COLO668 (cell line): ENCODE measurements around the gene ANO10.
"Not testable (repeated sequence)": the region's sequence is repeated elsewhere in the genome, so short reads cannot be mapped to it uniquely, and the experiment has no call there.

Source experiments
- DNase-seq: peaks from one replicate; lab custom pipeline; 2025; ENCODE audit not compliant: unreplicated experiment; lab: John Stamatoyannopoulos, UW

ANO10 gene

DNA sequence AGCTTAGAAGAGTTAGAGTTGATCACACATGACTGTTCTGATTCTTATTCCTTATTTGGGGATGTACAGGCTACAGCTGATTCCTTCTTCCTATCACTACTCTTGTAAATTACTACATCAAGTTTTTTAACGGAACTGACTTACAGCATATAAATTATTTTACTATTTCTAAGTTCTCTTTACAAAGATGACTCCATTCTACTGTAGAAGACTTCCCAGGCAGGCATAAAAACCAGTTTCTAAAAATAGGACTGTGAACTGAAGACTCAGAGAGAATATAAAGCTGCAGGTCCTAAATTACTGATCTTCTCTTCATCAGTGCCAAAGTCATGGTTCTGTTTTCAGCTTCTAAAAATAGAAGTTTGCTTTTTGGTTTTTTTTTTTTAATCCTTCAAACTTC, 38.9 kb downstream of the ANO10 start:
- DNase-seq, result no peak

DNA sequence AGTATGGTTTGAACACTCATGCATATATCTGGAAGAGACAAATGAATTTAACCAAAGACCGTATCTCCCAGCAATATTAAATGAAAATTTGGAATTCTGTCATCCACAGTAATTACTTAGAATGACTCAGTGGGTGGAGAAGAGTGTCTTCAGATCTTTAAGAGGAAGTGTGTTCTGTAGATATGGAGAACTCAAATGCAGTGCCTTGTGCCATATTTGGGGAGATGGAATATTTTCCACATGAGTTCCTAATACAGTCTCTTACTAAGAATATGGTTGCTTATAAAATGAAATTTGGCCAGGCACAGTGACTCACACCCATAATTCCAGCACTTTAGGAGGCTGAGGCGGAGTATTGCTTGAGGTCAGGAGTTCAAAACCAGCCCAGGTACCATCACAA, 40.5 kb downstream of the ANO10 start:
- no peak for DNase-seq

DNA sequence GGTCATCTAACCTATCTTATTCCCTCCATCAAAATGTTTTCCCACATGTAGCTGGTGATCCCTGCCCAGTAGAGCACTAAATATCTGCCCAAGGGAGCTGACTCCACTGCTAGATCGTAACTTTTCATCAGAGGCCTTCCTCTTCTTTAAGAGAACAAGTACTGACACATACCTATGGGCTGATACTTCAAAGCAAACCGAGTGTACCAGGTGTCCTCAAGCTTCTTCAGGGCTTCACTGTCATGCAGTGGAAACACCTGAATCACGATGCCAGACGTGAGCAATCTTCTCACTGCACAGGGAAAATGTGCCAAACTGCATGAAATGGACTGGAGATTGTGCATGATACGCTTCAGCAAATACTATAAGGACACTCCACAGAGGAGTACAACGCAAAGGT, 41.6 kb downstream of the ANO10 start:
- no peak for DNase-seq

DNA sequence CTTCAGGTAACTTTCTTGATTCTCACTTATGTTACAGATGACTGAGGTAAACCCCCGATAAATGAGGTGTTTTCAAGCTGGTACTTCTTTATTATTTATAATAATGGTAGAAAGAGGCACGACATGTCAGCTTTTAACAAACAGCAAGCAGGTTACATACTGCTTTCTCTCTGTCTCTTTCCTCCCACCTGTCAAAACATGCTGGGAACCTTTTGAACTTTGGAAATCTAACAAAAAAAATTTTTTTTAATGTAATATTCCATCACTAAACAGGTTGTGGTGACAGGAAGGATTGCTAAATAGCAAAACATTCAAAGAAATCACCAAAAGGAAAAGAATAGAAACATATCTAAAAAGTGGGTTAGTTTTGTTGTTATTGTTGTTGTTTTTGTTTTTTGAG, 48.2 kb downstream of the ANO10 start:
- DNase-seq, result no peak

DNA sequence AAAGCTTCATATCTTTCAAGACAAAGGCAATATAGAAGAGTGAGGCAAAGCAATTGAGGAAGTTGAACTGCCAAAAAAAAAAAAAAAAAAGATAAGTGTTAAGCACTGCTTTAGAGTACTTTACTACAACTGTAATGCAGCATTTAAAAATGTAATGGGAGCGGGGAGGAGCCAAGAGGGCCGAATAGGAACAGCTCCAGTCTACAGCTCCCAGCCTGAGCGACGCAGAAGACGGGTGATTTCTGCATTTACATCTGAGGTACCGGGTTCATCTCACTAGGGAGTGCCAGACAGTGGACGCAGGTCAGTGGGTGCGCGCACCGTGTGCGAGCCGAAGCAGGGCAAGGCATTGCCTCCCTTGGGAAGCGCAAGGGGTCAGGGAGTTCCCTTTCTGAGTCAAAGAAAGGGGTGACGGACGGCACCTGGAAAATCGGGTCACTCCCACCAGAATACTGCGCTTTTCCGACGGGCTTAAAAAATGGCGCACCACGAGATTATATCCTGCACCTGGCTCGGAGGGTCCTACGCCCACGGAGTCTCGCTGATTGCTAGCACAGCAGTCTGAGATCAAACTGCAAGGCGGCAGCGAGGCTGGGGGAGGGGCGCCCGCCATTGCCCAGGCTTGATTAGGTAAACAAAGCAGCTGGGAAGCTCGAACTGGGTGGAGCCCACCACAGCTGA, 56.0 kb downstream of the ANO10 start:
- not testable (repeated sequence) for DNase-seq

DNA sequence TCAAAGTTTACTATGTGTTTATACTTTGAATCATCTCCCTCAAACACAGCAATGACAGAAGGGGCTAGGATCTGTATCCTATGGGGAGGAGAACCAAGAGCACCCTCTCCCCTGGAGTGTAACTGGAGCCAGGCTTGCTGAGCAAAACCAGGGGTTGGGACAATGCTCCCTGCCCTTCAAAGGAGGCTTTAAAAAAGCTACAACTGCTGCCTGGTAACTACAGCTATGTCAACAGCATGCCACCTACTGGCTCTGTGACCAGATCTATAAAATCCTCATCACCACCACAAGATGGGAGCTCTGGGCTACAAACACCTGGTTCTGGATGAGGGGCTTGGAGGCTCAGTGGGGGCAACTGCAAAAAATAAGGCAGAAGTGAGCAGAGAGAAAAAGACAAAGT, 61.9 kb downstream of the ANO10 start:
- no peak for DNase-seq

DNA sequence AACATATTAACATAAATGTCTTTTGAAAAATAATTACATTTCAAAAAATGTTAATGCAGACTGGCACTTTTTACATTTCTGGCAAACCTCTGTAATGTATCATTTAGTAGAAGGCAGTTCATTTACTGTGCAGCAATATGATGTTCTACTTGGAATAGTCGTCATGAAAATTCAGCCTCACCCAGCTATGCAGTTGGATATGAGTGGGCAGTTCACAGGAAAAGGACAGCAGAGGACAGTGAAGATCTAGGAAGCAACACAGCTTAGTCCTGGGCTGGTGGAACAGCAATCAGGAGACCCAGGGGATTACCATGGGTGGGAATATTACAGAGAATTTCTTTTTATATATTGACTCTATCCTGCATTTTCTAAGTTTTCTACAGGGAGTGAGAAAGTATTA, 63.6 kb downstream of the ANO10 start:
- no peak for DNase-seq

DNA sequence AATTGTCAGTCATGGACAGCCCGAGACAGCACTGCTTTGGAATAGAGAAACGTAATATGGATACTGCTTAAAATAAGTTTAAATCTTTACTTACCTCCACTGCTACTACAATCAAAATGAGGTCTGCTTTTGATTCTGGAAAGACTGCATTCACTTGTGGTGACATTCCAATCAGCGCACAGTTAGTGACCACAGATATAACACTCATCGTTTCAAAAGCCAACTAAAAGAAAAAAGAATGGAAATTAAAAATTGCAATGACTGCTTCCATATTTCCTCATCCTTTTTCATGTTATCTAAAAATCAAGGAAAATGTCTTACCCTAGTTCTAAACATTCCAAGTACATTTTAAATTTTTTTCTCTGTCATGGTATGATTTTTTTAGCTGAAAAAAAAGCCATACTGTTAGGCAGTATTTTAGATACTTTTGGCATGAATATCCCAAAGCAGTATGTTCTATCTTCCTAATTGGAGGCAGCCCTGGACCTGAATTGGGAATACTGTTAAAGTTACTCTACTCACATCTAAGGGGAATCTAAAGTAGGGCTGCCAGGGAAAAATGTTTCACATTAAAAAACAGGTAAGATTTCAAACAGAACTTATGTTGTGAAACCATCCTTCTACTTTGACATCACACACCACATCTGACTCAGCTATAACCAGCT, 72.1 kb downstream of the ANO10 start:
- no peak for DNase-seq

DNA sequence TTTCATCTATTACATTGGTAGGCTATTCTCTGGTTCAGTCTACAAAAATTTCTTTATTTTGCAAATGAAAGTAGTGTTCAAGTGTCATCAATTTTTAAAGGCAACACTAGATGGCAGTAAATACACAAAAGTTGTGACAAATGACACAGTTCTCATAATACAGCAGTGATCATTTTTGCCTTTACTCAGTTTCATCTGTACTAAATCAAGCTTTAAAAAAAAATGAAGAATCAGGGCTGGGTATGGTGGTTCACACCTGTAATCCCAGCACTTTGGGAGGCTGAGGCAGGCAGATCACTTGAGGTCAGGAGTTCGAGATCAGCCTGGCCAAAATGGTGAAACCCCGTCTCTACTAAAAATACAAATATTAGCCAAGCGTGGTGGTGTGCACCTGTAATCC, 77.5 kb downstream of the ANO10 start:
- DNase-seq, result not testable (repeated sequence)

DNA sequence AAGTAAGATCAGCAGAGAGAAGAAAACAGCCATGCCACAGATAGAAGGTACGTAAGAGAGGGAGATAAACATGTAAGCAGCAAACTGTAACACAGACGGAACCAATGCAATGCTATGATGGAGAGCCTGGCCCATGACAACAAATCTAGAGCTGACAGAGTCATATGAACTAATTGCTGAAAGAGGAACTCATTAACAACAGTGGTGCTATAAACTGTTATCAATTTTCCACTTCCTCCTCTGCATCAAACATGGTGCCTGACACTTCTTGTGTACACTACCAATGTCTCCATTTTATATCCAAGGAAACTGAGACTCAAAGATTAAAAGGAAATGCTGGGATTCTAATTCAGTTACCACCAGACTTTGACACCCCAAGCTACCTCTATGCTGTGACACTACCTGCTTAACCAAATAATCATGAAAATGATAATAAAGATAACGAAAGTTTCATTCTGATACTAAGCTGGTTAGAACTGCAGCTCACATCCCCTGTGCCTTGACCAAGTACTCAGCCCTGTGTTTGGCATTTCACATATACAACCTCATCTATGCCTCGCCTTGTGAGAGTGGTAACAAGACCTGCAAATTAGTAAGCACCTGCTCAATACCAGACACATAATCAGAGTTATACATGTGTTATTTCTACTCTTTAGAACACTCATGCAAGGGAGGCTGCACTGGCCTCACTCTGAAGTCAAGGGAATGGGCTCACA, 79.3 kb downstream of the ANO10 start:
- DNase-seq, result no peak

DNA sequence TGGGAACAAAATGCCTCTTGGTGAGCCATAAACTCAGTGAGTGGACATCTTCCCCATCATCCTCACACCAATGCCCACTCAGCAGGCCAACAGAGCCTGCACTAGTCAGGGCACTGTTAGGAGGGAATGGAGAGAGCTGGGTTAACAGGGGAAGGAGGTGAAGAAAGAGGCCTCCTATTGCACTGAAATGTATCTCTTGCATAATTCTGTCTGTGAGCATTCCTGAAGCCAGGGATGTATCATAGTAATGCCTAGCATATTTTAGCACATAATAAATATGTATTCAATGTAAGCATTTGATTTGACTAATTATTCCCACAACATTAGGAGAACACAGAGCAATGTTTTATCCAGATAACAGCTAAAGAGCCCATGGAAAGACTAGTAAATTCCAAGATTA, 81.2 kb downstream of the ANO10 start:
- no peak for DNase-seq

DNA sequence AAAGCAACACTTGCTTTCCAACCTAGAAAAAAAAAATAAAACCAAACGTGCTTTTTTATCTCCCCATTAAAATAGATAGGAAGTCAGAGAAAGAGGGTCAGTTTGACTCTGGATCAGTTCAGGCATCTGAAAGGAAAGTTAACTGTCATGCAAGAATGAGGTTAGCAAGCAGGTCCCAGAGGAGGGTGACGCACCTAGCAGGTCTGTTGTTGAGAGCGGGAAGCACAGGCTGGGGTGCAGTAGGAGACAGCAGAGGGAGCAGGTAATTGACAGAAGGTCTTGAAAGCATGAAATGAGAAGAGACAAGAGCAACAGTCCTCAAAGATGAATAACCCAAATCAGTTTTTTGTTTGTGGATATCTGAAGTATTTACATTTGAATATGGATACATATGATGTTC, 82.5 kb downstream of the ANO10 start:
- no peak for DNase-seq

DNA sequence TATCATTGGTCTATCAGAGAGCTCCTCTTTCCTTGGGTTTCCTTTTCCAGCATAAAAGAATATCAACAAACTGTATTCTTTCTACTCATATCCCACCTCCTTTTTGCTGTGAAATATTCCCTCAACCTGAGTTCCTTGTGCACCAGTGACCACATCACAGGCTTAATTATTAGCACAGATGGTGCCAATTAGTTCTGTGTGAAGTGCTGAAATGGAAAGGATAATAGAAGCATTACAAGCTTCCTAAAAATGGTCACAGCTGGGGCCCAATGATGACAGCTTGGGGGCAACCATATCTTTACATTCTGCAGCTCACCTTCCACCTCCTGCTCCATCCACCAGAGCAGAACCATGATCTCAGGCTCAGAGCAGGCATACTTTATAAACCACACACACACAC, 84.6 kb downstream of the ANO10 start:
- DNase-seq, result no peak

DNA sequence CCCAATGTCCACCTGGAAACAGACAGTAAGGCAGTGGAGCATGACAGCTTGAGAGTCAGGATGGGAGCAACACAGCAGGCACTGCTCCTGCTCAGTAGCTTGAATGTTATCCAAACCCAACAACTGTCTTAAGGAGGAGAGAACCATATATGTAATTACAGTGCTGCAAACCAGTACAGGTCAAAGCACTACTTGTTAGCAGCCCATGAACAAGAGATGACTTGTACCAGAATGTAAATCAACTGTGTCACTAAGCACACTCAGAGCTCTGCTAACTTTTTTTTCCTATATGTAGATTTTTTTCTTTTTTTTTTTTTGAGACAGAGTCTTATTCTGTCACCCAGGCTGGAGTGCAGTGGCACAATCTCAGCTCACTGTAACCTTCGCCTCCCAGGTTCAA, 87.1 kb downstream of the ANO10 start:
- DNase-seq, result no peak

DNA sequence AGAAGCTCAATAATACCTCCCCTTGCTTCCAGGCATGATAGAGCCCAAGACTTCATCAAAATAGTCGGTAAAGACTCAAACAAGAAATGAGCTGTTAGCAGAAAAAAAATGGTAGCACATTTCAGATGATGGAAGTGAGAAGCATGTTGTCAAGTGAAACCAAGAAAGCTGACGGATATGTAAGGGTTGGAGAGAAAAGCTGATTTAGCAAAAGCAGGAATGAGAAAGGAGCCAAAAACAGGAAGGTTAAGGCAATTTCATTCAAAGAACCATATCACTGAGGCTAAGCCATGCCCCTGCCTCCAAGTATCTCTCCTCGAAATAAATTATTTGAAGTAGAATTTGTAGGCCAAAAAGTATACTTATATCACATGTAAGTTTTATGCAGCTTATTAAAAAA, 88.8 kb downstream of the ANO10 start:
- DNase-seq, result no peak

DNA sequence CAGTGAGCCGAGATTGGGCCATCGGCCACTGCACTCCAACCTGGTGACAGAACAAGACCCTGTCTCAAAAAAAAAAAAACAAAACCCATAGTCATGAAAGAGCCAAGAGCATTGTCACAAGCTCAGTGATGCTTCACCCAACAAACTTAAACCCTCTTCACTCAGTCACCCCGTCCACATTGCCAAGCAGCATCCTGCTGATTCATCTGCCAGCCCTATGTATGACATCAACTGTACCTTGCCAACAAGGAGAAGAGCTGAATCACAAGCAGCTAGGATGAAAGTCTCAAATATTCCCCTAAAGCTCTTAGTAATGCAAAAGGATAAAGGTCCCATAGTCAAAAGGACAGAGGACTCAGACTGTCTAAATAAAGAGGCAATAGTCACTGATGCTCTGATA, 90.0 kb downstream of the ANO10 start:
- DNase-seq, result no peak

DNA sequence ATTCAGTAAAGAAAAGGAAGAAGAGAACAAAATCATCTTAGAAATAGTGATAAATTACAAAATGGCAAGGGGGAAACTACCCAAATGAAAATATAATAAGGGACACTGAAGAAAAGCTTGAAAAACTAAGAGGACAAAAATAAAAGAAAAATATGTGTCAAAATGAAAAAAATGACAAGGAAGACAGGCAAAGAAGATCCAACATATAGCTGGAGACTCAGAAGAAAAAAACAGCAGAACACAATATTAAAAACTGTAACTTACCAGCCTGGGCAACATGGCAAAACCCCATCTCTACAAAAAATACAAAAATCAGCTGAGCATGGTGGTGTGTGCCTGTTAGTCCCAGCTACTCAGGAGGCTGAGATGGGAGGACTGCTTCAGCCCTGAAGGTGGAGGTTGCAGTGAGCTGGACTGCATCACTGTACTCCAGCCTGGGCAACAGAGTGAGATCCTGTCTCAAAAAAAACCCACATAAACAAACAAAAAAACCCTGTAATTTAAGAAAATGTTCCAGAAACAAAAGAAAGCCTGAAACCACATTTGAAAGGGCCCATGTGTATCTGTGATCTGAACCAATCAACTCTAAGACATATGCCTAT, 93.2 kb downstream of the ANO10 start:
- DNase-seq, result no peak

DNA sequence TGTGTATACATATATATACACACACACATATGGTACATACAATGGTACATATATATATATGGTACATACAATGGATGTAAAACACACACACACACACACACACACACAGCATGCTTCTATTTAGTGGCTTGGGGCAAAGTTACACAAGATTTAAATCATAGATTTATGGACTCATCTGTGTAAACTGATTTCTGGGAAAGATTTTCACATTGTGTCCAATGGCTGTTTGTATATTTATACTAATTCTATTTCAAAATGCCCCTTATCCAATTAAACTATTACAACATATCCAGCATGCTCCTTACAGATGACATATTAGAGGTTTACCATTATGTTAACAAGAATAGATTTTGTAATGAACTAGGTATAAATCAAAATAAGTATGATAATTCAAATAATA, 94.9 kb downstream of the ANO10 start:
- no peak for DNase-seq

DNA sequence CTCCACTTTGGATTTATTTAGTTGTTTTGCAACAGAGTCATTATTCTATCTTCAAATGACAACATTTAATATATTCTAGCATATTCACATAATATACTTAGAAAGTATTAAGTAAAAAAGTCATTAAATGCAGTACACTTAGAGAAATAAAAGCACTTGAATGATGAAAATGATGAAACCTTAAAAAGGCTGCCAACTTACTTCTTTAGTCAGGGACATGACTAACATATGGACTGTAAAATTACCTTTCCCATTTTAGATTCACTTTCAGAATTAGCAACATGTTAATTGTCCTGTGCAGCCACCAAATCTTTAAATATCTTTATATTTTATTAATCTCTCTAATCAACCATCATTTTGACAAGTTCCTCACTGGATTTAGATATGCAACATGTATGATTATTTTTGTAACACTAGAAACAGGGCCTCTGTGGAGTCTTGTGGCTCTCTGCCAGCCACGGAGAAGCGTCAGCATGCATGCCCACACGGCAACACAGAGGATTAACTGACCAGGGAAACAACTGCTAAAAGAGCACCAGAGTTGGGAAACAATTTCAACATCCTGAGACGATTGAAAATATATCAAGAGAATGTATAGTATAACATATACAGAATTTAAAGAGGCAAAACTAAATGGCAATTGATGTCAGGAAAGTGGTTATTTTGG, 95.7 kb downstream of the ANO10 start:
- DNase-seq, result no peak

DNA sequence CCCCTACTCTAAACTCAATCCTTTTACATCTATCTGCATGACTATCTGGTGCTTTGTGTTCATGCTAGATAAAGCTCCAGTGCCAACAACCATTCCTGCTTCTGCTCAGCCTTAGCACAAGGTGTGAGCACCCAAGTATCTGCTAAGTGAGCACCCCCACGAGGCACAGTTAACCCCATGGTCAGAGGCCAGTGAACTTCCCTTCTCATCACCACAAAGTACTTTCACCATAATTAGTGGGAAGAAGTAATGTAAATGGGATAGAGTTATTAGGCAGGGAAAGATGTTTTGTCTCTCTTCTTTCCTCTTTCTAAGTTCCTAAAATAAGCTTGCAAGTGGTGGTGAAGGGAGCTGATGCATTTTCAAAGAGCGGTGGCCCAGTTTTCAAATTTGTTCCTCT, 96.4 kb downstream of the ANO10 start:
- no peak for DNase-seq

DNA sequence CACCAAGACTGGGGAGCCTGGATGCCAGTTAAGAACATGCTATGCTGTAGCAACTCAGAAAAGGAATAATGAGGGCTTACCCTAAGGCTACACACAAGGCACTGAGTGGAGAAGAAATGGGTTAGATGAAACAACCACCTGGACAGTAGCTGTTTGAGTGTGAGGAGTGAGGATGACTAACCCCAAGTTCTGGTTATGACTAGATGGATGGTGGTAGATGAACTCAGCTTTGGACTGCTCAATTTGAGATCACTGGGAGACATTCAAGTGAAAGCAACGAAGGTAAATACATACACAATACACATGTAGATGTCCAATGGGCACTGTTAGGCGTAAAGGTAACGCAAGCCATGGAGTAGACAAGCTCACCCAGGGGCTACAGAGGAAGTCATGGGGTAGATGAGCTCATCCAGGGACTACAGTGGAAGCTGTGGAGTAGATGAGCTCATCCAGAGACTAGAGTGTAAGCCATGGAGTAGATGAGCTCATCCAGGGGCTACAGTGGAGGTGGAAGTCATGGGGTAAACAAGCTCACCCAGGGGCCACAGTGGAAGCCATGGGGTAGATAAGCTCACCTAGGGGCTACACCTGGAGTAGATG, 98.3 kb downstream of the ANO10 start:
- DNase-seq, result no peak
